HG03565 (cell line): ENCODE data around the gene IL16.

Experiments
- ATAC-seq: cut with Tn5 transposase; IDR thresholded peaks from one replicate; pipeline ENCODE4 v1.9.1; 2021; ENCODE audit warnings: mild to moderate bottlenecking, moderate library complexity; ENCODE audit not compliant: unreplicated experiment

The IL16 gene

GRCh38 chr15:81361891-81362290 is 165.2 kb downstream of the IL16 start:
- no peak for ATAC-seq

DNA sequence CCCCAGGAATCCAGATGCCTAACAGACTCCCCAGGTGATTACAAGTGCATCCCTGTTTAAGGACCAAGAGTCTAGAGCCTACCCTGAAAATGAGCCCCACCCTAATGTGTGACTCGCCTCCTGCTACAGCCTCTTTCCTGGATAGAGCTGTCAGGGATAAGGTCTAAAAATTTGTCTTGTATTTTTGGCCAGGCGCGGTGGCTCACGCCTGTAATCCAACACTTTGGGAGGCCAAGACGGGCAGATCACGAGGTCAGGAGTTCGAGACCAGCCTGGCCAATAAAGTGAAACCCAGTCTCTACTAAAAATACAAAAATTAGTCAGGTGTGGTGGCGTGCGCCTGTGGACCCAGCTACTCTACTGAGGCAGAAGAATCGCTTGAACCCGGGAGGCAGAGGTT is 166.1 kb downstream of the IL16 start:
- ATAC-seq = no peak

- ATAC-seq = no peak
Observed at GRCh38 chr15:81363276-81363675, 166.6 kb downstream of the IL16 start.
